SKM-1 treated with dmso at 0.1 percent for 144 hours (cell line): ENCODE data around the gene DHX57.

Experiments
- DNase-seq: peaks from one replicate; lab custom pipeline; 2025; ENCODE audit not compliant: unreplicated experiment; lab: John Stamatoyannopoulos, UW

Gene DHX57, protein sequence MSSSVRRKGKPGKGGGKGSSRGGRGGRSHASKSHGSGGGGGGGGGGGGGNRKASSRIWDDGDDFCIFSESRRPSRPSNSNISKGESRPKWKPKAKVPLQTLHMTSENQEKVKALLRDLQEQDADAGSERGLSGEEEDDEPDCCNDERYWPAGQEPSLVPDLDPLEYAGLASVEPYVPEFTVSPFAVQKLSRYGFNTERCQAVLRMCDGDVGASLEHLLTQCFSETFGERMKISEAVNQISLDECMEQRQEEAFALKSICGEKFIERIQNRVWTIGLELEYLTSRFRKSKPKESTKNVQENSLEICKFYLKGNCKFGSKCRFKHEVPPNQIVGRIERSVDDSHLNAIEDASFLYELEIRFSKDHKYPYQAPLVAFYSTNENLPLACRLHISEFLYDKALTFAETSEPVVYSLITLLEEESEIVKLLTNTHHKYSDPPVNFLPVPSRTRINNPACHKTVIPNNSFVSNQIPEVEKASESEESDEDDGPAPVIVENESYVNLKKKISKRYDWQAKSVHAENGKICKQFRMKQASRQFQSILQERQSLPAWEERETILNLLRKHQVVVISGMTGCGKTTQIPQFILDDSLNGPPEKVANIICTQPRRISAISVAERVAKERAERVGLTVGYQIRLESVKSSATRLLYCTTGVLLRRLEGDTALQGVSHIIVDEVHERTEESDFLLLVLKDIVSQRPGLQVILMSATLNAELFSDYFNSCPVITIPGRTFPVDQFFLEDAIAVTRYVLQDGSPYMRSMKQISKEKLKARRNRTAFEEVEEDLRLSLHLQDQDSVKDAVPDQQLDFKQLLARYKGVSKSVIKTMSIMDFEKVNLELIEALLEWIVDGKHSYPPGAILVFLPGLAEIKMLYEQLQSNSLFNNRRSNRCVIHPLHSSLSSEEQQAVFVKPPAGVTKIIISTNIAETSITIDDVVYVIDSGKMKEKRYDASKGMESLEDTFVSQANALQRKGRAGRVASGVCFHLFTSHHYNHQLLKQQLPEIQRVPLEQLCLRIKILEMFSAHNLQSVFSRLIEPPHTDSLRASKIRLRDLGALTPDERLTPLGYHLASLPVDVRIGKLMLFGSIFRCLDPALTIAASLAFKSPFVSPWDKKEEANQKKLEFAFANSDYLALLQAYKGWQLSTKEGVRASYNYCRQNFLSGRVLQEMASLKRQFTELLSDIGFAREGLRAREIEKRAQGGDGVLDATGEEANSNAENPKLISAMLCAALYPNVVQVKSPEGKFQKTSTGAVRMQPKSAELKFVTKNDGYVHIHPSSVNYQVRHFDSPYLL (N-terminal part only)

GRCh38 chr2:38875576-38876367, at the start of gene DHX57, which contains the start of gene MORN2:
TSS of gene DHX57 (minus strand) at chr2:38875934. CDS start at chr2:38868405, 7,529 bp downstream.
TSS of gene MORN2 (plus strand) at chr2:38875976.
- peak; percentile 72 for DNase-seq

GRCh38 chr2:38922902-38923301, 47.2 kb upstream of the DHX57 start:
- no peak for DNase-seq

DNA sequence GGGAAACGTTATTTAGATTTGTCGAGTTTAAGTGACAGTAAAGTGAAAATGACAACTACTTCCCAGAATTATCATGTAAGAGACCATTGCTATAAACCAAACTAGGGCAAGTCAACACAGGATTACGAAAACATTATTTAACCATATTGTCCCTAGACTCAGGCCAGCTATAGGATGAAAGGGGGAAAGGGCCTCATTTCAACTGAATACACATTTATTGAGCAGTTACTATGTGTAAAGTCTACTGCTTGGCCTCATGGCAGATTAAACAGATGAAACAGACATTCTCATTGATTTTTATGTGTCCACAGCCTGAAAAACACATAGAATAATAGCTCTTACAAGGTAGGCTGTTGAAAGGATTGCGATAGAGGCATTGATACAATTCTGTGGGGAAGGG, 46.7 kb upstream of the DHX57 start:
- no peak for DNase-seq

- DNase-seq, result no peak
These were observed 36.9 kb upstream of the DHX57 start for GRCh38 chr2:38912619-38913018.

DNA sequence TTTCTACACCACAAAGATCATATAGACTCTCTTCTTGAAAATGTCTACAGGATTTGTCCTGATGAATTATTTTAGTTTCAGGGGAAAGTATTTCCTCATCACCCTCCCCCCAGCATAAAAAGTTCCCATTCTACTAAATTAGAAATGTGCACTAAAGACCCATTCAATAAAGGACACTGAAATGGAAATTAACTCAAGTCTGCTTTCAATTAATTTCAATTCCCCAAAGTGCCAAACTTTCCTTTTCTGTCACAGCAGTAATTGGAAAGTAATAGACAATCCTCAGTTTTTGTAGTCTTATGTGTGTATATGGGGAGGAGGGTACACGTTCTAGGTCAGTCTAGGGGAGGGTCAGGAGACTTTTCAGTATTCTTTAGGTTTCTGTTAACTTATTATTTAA, 35.5 kb upstream of the DHX57 start:
- no peak for DNase-seq

DNA sequence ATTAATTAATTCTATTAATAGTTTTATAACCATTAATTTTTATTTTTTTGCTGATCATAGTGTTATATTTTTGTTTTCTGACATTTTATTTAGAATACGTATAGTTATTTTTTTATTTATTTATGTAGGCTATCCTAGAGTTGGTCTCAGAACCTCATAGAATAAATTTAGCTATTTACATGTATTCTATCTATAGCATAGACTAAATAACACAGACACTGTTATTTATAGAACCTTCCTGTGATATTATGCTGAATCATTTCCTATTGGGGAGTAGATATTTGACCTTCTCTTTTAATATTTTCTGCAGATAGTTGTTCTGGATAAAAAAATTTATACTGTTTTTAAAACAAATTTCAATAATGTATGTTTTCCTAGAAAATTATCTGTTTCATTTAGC, 34.1 kb upstream of the DHX57 start:
- no peak for DNase-seq

DNA sequence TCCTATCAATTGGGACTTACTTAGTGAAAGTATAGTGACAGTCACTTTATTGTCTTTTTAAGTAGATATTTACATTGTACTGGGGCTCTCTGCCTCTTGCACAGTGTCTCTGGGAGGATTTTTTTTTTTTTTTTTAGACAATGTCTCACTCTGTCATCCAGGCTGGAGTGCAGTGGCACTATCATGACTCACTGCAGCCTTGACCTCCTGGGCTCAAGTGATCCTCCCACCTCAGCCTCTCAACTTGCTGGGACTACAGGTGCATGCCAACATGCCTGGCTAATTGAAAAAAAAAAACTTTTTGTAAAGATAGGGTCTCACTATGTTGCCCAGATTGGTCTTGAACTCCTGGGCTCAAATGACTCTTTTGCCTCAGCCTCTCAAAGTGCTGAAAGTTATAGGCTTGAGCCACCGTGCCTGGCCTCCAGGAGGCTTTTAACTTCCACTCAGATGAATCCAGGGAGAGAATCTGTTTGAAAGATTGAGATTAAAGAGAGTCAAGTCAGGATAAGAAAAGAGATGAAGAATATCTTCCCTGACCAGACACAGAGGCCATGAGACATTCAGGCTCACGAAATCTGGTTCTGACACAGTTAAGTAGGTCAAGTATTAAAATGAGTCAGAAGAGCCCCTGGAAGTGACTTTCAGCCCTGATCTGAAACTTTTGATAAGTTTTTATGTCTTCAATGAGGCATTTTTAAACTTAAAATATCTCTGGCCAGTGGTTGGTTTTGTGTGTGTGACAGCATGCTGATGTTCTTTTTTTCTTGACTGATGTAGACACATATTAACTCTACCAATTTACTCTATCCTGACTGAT, 32.2 kb upstream of the DHX57 start:
- DNase-seq, result no peak

- no peak for DNase-seq
These were observed 31.5 kb upstream of the DHX57 start for GRCh38 chr2:38907242-38907641.

- DNase-seq, result no peak
These were observed 29.5 kb upstream of the DHX57 start for GRCh38 chr2:38905251-38905650.

GRCh38 chr2:38900726-38901125, 25.0 kb upstream of the DHX57 start:
- no peak for DNase-seq

DNA sequence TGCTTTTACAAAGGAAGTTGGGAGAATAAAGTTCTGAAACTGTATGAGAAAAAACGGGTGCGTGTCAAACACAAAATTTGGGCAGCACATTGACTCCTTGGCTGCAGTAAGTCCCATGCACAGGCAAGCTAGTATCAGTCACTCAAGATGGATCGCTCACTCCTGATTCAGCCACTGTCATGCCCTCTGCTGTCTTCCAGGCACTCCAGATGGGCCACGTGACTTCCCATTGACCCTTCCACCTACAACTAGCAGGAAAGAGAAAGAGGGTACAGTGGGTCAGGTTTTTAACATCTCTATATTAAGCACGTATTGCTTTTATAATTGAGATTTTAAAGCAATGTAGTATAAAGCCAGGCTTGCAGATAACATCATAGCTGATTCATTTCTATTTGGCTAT, 22.5 kb upstream of the DHX57 start:
- no peak for DNase-seq

DNA sequence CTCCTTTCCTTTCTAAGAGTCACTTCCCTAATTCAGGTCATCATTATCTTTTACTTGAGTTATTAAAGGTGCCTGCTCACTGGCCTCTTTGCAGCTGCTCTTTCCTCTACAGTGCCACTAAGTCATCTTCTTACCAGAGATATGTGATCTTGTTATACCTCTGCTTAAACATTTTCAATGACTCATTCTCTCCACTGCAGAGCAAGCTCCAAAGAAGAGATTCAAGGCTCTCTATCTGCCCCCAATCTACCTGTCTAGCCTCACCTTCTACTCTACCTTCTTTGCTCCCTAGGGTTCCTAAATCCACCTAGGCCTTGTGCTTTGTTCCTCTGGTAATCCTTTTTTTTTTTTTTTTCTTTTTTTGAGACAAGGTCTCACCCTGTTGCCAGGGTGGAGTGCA, 17.1 kb upstream of the DHX57 start:
- no peak for DNase-seq

DNA sequence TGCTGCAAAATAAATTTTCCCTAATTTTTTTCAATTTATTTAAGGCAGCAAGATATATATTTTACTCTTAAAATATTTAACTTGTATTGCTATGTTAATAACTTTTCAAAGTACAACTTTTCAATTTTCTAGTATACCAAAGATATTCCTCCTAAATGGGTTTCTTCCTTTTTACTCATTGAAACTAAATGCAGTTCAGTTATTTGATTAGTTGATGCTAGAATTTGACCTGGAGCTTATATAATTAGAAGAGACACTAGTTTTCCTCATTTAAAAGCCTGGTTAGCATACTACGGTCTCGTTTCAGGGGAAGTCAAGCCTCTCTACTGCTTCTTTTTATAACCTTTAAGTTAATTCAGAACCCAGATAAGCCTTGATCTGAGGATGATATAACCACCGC, 13.8 kb upstream of the DHX57 start, which contains the start of gene ARHGEF33:
Gene ARHGEF33 (plus strand): TSS at position 301 of the 400 bp plus-strand sequence. CDS start 29,573 bp downstream, outside the sequence.
- DNase-seq, result no peak

DNA sequence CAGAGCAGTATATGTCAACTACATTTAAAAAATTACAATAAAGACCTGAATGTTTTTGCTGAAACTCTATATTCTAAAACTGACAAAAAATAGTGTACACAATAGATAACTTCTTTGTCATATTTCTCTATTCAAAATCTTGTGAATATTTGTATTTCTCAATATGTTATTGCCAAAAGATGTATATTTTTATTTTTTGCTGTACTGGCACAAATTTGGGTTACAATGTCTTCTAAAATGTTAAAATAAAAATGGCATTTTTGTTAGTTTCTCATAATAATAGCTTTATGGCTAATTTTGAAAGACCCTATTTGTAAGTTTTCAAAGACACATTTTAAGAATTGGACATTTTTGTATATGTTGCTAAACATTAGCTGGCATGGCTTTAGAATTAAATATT, 13.3 kb upstream of the DHX57 start:
- DNase-seq, result no peak

DNA sequence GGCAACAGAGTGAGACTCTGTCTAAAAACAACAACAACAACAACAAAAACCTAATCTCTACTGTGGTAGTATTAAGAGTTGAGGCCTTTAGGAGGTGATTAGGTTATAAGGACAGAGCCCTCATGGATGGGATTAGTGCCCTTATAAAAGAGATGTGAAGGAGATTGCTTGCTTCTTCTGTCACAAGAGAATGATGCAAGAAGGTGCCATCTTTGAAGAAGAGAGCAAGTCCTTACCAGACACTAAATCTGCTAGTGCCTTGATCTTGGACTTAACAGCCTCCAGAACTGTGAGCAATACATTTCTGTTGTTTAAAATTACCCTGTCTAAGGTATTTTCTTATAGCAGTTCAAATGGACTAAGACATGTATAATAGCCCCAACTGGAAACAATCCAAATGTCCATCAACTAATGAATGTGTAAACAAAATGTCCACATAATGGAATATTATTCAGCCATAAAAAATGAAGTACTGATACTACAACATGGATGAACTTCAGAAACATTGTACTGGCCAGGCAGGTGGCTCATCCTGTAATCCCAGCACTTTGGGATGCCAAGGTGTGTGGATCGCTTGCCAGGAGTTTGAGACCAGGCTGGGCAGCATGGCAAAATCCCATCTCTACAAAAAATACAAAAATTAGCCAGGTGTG, 12.3 kb upstream of the DHX57 start:
- no peak for DNase-seq

GRCh38 chr2:38887347-38887746, 11.6 kb upstream of the DHX57 start:
- no peak for DNase-seq

- no peak for DNase-seq
These were observed 10.3 kb upstream of the DHX57 start for GRCh38 chr2:38886063-38886462.

GRCh38 chr2:38876407-38876806, 673 bp upstream of the DHX57 start:
- no peak for DNase-seq

DNA sequence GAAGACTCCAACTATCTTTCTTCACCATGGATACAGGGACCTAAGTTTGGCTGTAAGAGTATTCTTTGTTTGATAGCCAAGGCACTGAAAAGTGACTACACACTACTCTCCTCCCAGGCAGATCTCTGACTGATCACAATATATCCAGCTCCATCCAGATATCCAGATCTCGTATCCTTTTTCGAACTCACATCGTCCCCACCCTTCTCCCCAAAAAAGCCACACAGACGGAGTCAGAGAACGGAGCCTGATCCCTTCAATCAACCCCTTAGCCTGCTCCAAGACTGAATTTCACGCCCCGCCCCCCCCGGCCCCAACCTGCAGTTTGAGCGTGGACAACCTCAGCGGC, 533 bp downstream of the DHX57 start:
- no peak for DNase-seq
